Activated T-cell treated with anti-CD3 and anti-CD28 coated beads for 24 hours (primary cell): ENCODE measurements around the gene ENOX1.

ENCODE experiments used
- DNase-seq: peaks from one replicate; pipeline ENCODE4 v3.0.0-alpha.2; 2020; ENCODE audit warnings: low read depth

Gene ENOX1

DNA sequence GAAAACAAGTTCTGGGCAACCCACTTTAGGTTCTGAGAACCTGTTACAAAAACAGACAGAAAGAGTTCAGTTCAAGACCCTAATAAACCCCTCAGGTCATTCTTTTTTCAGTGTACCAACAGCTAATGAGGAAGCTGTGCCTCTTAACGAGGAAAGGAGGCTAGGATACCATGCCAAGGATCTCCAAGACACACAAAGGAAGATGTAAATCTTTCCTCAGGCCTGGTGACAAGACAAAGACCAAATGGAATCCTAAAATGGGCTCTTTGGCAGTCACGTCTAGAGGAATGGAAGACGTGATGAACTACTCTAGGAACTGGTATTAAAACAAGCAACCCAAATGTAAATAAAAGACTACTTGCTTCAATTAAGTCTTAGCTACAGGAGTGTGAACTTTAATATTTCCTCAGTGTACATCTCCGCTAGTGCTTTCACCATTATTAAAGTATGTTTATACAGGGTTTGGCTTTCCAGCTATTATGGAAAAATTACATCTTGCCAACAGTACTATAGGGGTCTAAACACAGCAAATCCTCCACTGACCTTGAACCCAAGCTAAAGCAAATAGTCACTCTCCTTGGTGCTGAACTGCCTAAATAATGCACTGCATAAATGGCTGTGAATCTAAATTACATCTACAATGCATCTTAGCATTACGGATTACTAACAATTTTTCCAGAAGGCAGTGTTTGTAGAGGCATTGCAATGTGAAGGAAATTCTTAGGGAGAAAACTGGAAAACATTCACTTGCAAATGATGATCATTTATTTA lies 42.3 kb downstream of the ENOX1 start:
- DNase-seq, result no peak

GRCh38 chr13:43742911-43743310 lies 43.9 kb downstream of the ENOX1 start:
- DNase-seq, result no peak

DNA sequence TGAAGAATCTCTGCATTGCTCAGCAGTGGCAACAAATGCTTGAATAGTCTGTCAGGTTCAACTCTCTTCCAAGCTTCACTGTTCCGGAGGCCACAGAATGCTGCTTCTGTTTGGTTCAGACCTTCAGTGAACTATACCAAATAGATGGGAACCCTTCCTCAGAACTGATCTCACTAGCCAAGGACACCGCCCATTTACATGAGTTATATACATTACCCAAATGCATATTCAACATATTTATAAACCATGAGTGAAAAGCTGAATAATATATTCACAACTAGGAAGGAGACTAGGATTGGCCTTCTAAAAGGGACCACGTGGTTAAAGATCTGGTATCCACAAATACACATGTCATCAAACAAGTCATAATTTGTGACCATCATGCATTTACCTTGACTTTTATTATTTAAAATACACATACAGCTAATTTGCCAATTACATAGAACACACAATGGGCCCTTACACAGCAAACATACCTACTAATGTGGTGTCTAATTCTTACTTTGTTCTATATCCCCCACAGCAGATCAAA lies 49.3 kb downstream of the ENOX1 start:
- DNase-seq, result no peak

GRCh38 chr13:43732726-43733125 lies 54.0 kb downstream of the ENOX1 start:
- no peak for DNase-seq

GRCh38 chr13:43731296-43731695 lies 55.5 kb downstream of the ENOX1 start:
- no peak for DNase-seq

GRCh38 chr13:43730642-43731041 lies 56.1 kb downstream of the ENOX1 start:
- DNase-seq, result no peak

GRCh38 chr13:43728421-43728820 lies 58.4 kb downstream of the ENOX1 start:
- DNase-seq, result no peak

DNA sequence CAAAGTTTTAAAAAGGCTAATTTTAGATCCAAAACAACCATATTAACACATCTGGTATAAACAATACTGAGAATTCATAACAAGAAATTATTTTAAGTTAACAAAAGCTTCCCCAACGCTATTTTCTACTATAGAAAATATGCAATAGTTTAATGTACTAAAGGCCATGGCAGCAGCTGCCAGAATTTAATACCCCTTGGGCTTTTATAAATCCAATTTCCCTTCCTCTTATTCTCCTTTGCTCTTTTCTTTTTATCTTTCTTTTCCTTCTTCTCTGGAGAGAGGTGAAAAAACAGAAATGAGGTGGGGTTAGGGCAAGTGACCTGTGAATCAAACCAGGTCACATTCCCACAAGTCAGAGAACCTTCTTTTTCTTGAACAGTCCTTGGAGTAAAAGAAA lies 58.9 kb downstream of the ENOX1 start:
- no peak for DNase-seq

GRCh38 chr13:43725460-43725859 lies 61.3 kb downstream of the ENOX1 start:
- no peak for DNase-seq

GRCh38 chr13:43720780-43721397 lies 65.9 kb downstream of the ENOX1 start:
- DNase-seq, result no peak

GRCh38 chr13:43698758-43699157 lies 88.0 kb downstream of the ENOX1 start:
- DNase-seq, result no peak

GRCh38 chr13:43698009-43698408 lies 88.8 kb downstream of the ENOX1 start:
- DNase-seq, result no peak

DNA sequence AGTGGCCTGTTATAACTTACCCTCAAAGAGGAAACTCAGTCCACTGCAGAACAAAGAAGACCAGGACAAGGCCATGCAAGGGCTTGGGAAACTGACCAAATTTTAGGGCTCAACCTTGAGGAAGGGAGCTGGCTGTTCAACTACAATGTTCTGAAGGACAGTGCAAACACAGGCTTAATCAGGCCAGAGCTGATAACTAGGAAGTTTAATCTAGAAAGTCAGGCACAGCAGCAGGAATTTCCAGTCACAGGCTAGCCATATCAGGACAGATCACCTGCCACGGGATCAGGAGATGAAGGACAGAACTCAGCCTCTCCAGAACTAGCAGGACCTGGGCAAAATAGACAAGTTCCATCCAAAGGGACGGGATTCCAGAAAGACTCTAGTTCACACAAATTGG lies 89.4 kb downstream of the ENOX1 start:
- DNase-seq, result no peak

DNA sequence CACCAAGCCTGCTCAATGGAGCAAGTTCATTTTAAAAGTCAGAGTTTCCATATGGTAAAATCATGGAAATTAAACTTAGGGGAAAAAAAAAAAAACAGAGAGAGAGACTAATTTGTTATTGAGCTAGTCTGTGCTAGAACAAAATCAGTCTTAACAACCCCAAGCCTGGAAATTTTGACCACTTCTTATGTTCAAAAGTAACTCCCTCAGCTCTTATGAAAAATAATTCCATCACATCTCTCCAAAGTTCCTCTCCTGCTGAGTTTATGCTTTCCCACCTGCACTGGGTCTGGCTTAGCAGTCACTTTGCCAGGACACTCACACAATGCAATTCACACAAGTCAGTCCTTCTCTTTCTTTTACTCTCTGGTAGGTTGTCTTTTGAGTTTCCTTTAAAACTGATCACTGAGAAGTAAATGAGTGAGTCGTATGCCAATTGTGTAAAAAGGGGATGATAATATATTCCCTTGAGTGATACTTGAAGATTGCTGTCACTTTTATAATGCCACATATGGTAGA lies 92.6 kb downstream of the ENOX1 start:
- DNase-seq, result no peak

DNA sequence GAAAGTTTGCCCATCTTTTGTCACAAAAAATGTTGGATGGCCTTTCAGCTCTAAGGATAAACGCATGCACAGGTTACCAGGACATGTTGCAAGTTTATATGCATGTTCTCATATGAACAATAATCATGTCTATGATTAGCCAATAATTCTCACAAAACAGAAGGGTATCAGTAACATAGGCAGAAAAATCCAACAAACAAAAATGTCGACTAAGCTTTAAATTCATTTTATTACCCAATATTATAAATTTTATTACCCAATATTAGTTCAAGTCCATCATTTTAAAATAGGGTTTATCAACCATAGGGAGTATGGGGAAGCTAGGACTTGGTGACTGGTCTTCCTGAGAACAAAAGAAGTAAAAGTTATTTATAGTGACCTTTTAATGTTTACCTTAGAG lies 93.1 kb downstream of the ENOX1 start:
- DNase-seq, result no peak

GRCh38 chr13:43688227-43688907 lies 98.4 kb downstream of the ENOX1 start:
- DNase-seq, result no peak

DNA sequence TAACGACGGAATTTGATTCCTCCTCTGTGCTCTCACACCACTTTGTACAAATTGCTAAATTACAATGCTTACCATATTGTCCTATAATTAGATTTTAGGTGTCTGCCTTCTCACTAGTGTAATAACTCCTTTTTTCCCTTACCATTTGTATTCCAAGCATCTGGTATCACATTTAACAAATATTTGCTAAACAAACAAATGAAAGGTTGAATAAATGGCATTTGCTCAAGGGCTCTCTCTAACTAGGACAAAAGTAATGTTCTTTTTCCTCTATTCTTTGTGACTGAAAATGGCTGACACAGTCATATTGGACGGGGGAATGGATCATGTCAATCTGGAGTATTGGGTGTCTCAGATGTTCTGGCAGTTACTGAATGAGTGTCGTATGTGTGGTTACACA lies 99.7 kb downstream of the ENOX1 start:
- no peak for DNase-seq

DNA sequence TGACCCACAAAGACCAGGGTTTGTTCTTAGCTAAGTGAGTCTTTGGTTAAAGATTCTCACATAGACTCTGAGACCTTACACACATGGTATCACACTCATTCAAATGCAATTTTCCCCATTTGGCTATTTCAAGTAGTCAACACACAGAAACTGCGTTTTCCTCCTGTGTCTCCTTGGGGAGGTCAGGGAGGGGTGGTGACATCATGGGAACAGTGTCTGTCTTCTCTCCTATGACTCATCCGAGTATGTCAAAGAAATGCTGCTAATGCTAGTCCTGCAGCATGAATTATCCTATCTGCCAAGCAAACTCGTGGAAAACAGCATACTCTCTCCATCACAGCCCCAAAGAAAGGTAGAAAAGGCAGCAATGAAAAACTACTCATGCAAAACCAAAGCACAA lies 100.2 kb downstream of the ENOX1 start:
- DNase-seq, result no peak

GRCh38 chr13:43684963-43685725 lies 101.6 kb downstream of the ENOX1 start:
- no peak for DNase-seq

DNA sequence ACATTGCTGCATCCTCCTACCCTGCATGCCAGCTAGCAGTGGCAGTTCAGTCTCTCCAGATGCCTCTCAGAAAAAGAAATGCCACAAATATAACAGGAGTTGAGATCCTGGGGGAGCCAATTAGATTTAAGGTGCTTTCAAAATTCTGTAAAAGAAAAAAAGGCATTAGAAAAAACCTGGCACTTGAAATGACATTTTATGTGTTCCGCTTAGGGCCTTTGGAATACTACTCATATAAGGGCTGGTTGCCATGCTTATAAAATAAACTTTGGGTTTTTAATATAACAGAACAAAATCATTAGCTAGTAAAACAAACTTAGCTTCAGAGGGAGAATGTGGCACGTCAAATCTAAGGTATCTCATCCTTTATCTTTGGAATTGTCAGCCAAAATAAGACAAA lies 104.1 kb downstream of the ENOX1 start:
- DNase-seq, result no peak

DNA sequence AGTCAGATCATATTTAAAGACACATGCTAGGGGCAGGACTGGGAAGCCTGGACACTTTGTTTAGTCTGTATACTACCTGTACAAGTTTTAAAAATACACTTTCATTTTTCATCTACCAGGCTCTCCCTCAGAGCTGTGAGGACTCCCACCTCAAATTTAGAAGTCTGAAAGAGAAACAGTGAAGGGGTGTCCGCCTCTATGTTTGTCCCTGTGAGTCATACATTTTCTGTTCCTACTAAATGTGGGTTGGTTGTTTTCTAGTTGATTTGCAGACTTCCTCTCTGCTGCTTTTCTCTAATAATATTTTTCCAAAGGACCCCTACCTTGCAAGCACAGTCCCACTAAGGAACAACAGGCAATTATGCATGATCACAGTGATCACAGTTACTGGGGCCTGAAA lies 110.5 kb downstream of the ENOX1 start:
- DNase-seq, result no peak

GRCh38 chr13:43675577-43675976 lies 111.2 kb downstream of the ENOX1 start:
- no peak for DNase-seq
